ENCODE measurements around the gene RRP12.
"Not testable (repeated sequence)": the region's sequence is repeated elsewhere in the genome, so short reads cannot be mapped to it uniquely, and the experiment has no call there.

RRP12 gene

GRCh38 chr10:97412891-97413304, 11.8 kb upstream of the RRP12 start:
- H3K27me3 ChIP-seq (replicated peaks; ENCODE audit: control insufficient read depth, insufficient read depth, low read length), result no peaks in the 10 kb centered on the region
- DNase-seq (ENCODE audit: extremely low read depth, insufficient read length), result no peak
- no peaks in the 10 kb centered on the region for H3K36me3 ChIP-seq (ENCODE audit: control insufficient read depth, insufficient read depth, low read length)
- TF ChIP-seq CTCF (IDR thresholded peaks at IDR 0.05; ENCODE audit: insufficient read depth, low read length, poor library complexity, severe bottlenecking), result no peak
- no peak overlapping the region for H3K4me3 ChIP-seq (replicated peaks; ENCODE audit: low read depth, low read length)

GRCh38 chr10:97411406-97411805, 10.3 kb upstream of the RRP12 start:
- no peak for DNase-seq (ENCODE audit: extremely low read depth, insufficient read length)
- TF ChIP-seq CTCF (IDR thresholded peaks at IDR 0.05; ENCODE audit: insufficient read depth, low read length, poor library complexity, severe bottlenecking), result no peak
- no peaks in the 10 kb centered on the region for H3K27me3 ChIP-seq (replicated peaks; ENCODE audit: control insufficient read depth, insufficient read depth, low read length)
- H3K36me3 ChIP-seq (ENCODE audit: control insufficient read depth, insufficient read depth, low read length), result no peaks in the 10 kb centered on the region
- no peak overlapping the region for H3K4me3 ChIP-seq (replicated peaks; ENCODE audit: low read depth, low read length)

GRCh38 chr10:97408496-97408992, 7.4 kb upstream of the RRP12 start:
- no peak for DNase-seq (ENCODE audit: extremely low read depth, insufficient read length)
- Histone ChIP-seq H3K27me3 (replicated peaks; ENCODE audit: control insufficient read depth, insufficient read depth, low read length) (no peaks in the 10 kb centered on the region), H3K4me3 (replicated peaks; ENCODE audit: low read depth, low read length) (no peak overlapping the region), H3K36me3 (ENCODE audit: control insufficient read depth, insufficient read depth, low read length) (no peaks in the 10 kb centered on the region)
- TF ChIP-seq CTCF (IDR thresholded peaks at IDR 0.05; ENCODE audit: insufficient read depth, low read length, poor library complexity, severe bottlenecking), result no peak

GRCh38 chr10:97407952-97408248, 6.8 kb upstream of the RRP12 start:
- DNase-seq (ENCODE audit: extremely low read depth, insufficient read length), result no peak
- Histone ChIP-seq H3K36me3 (ENCODE audit: control insufficient read depth, insufficient read depth, low read length) (no peaks in the 10 kb centered on the region), H3K27me3 (replicated peaks; ENCODE audit: control insufficient read depth, insufficient read depth, low read length) (no peaks in the 10 kb centered on the region), H3K4me3 (replicated peaks; ENCODE audit: low read depth, low read length) (no peak overlapping the region)
- no peak for TF ChIP-seq CTCF (IDR thresholded peaks at IDR 0.05; ENCODE audit: insufficient read depth, low read length, poor library complexity, severe bottlenecking)

- peak; percentile 81 for DNase-seq (ENCODE audit: extremely low read depth, insufficient read length)
- Histone ChIP-seq H3K4me3 (replicated peaks; ENCODE audit: low read depth, low read length) (peak overlapping the region; percentile 40), H3K27me3 (replicated peaks; ENCODE audit: control insufficient read depth, insufficient read depth, low read length) (no peaks in the 10 kb centered on the region), H3K36me3 (ENCODE audit: control insufficient read depth, insufficient read depth, low read length) (no peaks in the 10 kb centered on the region)
- TF ChIP-seq CTCF (IDR thresholded peaks at IDR 0.05; ENCODE audit: insufficient read depth, low read length, poor library complexity, severe bottlenecking), result peak; percentile 69
Observed at GRCh38 chr10:97407211-97407951, 6.2 kb upstream of the RRP12 start.

GRCh38 chr10:97406483-97406882, 5.3 kb upstream of the RRP12 start:
- H3K4me3 ChIP-seq (replicated peaks; ENCODE audit: low read depth, low read length); DNase-seq (ENCODE audit: extremely low read depth, insufficient read length); H3K36me3 ChIP-seq (ENCODE audit: control insufficient read depth, insufficient read depth, low read length); H3K27me3 ChIP-seq (replicated peaks; ENCODE audit: control insufficient read depth, insufficient read depth, low read length): not testable (repeated sequence)
